Activated gamma-delta T cell (primary cell): ENCODE results near the gene C14orf119.

Experiments used
- DNase-seq: peaks from one replicate; lab custom pipeline; 2025; lab: John Stamatoyannopoulos, UW

Gene C14orf119

GRCh38 chr14:23149745-23150144 is 54.4 kb downstream of the C14orf119 start:
- no peak for DNase-seq
